GM12892 (cell line): ENCODE results near the gene WDR35.
"Not testable (repeated sequence)": the region's sequence is repeated elsewhere in the genome, so short reads cannot be mapped to it uniquely, and the experiment has no call there.

Experiments used
- POLR2A ChIP-seq: IDR thresholded peaks from 2 replicates; pipeline ENCODE4 v1.6.1; 2011; ENCODE audit warnings: low read depth, low read length, control low read depth
- POLR2AphosphoS5 ChIP-seq: IDR thresholded peaks from 2 replicates; pipeline ENCODE4 v1.6.1; 2011; ENCODE audit warnings: low read depth, low read length, control low read depth
- TAF1 ChIP-seq: IDR thresholded peaks from 2 replicates; pipeline ENCODE4 v1.6.1; 2011; ENCODE audit warnings: low read depth, mild to moderate bottlenecking, control low read depth, low read length, borderline replicate concordance

- TF ChIP-seq POLR2A = peak; percentile 30; the same call in 1 of the 2 replicates
- TF ChIP-seq POLR2AphosphoS5, TAF1: not testable (repeated sequence)
These were observed 97.9 kb downstream of the WDR35 start for GRCh38 chr2:19891971-19892370.
